ENCODE results near the gene KNG1. TPM values are rescaled to one million over a fixed set of nuclear protein-coding genes. Genes with fewer than 3 reads are reported as not detected.
A peak's percentile ranks its signal among the peaks of the same experiment; 100 is the strongest.

The KNG1 gene
- total RNA-seq, 4 donors from 2014 or later, result not detected

DNA sequence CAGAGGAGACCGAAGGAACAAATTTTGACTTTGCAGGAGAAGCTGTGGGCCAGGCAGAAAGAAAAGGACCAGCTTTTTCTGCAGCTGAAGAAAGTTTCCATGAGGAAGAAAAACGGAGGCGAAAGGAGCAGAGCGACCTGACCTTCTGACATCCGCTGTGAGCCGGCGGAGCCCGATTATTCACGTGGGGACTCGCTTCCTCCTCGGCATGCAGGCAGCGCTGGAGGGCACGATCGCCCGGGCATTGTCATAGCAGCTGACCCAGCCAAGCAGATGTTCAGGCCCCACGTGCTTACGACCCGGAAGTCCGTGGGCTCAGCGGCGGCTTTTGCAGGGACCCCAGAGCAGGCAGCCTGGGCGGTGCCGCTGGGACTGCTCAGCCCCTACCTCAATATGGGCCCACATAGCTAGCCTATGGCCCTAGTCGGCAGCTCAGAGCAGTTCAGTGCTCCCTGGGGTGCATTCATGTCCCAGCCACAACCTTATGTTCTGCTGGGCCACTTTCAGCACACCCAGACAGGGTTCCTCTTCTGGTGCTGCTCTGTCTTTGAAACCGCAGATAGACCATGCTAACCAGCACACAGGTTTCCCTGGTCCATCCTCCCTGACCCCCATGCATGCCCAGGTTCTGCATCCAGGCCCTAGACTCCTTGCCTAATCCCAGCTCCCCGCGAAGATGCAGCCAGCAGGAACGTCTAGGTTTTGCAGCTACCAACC lies 55.7 kb downstream of the KNG1 start:
- 17 to 56% methylated on average over 2 to 13 of the region's 28 CpGs for WGBS, 2 donors (ENCODE audit: low coverage in 1 of 2)

GRCh38 chr3:186775999-186776398 lies 58.8 kb downstream of the KNG1 start:
- no peak overlapping the region for H3K27ac ChIP-seq
- no peak for TF ChIP-seq EP300 (IDR thresholded peaks at IDR 0.05)
- TF ChIP-seq POLR2AphosphoS5 (IDR thresholded peaks at IDR 0.05), result no peak
- TF ChIP-seq POLR2A (IDR thresholded peaks at IDR 0.05), result no peak
- TF ChIP-seq, protein P1, sequence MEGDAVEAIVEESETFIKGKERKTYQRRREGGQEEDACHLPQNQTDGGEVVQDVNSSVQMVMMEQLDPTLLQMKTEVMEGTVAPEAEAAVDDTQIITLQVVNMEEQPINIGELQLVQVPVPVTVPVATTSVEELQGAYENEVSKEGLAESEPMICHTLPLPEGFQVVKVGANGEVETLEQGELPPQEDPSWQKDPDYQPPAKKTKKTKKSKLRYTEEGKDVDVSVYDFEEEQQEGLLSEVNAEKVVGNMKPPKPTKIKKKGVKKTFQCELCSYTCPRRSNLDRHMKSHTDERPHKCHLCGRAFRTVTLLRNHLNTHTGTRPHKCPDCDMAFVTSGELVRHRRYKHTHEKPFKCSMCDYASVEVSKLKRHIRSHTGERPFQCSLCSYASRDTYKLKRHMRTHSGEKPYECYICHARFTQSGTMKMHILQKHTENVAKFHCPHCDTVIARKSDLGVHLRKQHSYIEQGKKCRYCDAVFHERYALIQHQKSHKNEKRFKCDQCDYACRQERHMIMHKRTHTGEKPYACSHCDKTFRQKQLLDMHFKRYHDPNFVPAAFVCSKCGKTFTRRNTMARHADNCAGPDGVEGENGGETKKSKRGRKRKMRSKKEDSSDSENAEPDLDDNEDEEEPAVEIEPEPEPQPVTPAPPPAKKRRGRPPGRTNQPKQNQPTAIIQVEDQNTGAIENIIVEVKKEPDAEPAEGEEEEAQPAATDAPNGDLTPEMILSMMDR (IDR thresholded peaks at IDR 0.05), result no peak
- WGBS, 2 donors (ENCODE audit: low coverage in 1 of 2), result 56% methylated on average over 5 of the region's 8 CpGs; no CpG with 5 or more reads in 1 of the 2 donors

More for the DNA sequence above, 55.7 kb downstream of the KNG1 start:
- peaks cover 0 to 14% (median 4%) of the 10 kb centered on the region in 3 donors for H3K4me1 ChIP-seq
- peaks cover 28% of the 10 kb centered on the region for H3K27me3 ChIP-seq
- H3K27ac ChIP-seq, result peak overlapping the region in 2 of 4 donors; percentile 41 to 56
- ATAC-seq, result peak; percentile 75
- TF ChIP-seq POLR2AphosphoS5 (IDR thresholded peaks at IDR 0.05) (no peak), EP300 (IDR thresholded peaks at IDR 0.05) (no peak), POLR2A (IDR thresholded peaks at IDR 0.05) (no peak)
- TF ChIP-seq, protein P1 (IDR thresholded peaks at IDR 0.05), result no peak
- H3K36me3 ChIP-seq, result no peaks in the 10 kb centered on the region
- no peaks in the 10 kb centered on the region for H3K9me3 ChIP-seq
- peak overlapping the region; percentile 38 to 50 for H3K4me3 ChIP-seq

DNA sequence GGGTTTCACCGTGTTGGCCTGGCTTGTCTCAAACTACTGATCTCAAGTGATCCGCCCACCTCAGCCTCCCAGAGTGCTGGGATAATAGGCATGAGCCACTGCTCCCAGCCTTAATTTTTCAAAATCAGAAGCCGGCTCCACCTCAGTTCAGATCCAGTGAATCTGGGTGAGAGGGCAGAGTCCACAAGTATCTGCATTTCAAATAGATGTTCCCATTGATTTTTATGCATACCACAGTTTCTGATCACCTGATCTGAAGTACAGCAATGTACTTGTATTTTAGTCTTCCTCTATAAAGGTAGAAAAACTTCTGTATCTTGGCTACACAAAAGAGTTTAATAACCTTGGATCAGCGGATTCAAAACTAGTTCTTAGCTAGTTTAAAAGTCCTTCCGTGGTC lies 62.0 kb downstream of the KNG1 start:
- no peak overlapping the region for H3K4me3 ChIP-seq
- H3K27me3 ChIP-seq, result peaks cover 19% of the 10 kb centered on the region
- TF ChIP-seq, protein P1 (IDR thresholded peaks at IDR 0.05), result no peak
- TF ChIP-seq POLR2A (IDR thresholded peaks at IDR 0.05) (no peak), EP300 (IDR thresholded peaks at IDR 0.05) (no peak), POLR2AphosphoS5 (IDR thresholded peaks at IDR 0.05) (no peak)
- WGBS, 2 donors (ENCODE audit: low coverage in 1 of 2), result 93 to 97% methylated on average over 3 to 5 of the region's 5 CpGs
- no peaks in the 10 kb centered on the region for H3K36me3 ChIP-seq
- ATAC-seq, result no peak
- no peak overlapping the region for H3K27ac ChIP-seq
- peaks cover 0 to 7% (median 3%) of the 10 kb centered on the region in 3 donors for H3K4me1 ChIP-seq
- H3K9me3 ChIP-seq, result no peaks in the 10 kb centered on the region

More at GRCh38 chr3:186775999-186776398, 58.8 kb downstream of the KNG1 start:
- no peak for ATAC-seq
- Histone ChIP-seq H3K27me3 (peaks cover 35% of the 10 kb centered on the region), H3K9me3 (no peaks in the 10 kb centered on the region), H3K4me1 (peaks cover 0 to 14% (median 4%) of the 10 kb centered on the region in 3 donors), H3K36me3 (no peaks in the 10 kb centered on the region), H3K4me3 (no peak overlapping the region)

DNA sequence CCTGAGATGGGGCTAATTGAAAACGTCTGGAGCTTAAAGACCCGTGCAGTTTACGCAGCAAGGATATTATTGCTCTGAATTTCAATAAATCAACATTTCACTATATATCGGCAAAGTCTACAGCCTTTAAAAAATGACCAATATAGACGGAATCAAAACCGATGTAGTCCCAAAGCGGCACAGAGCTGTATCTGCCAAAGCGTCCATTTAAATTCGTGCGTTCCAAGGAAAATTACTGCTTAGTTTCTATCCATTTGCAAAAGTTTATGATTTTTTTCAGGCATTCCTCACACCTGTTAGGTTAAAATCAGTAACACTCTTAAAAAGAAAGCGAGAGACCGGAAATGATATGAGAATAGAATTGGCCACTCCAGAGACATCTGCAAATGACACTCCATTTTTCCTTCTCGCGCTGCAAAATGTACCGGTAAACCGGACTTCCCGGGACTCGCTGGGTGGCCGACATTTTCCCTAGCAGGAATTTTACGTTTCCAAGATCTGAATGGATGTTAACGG lies 65.4 kb downstream of the KNG1 start:
- Histone ChIP-seq H3K36me3 (peaks cover 18 to 33% of the 10 kb centered on the region in 2 donors), H3K4me3 (peak overlapping the region; percentile 75 to 83), H3K9me3 (no peaks in the 10 kb centered on the region), H3K27ac (peak overlapping the region; percentile 97 to 99 (median 98)), H3K4me1 (peaks cover 22 to 39% (median 29%) of the 10 kb centered on the region in 3 donors), H3K27me3 (peaks cover 7% of the 10 kb centered on the region)
- peak; percentile 8 for ATAC-seq
- TF ChIP-seq POLR2A (IDR thresholded peaks at IDR 0.05) (no peak), EP300 (IDR thresholded peaks at IDR 0.05) (no peak), POLR2AphosphoS5 (IDR thresholded peaks at IDR 0.05) (no peak)
- TF ChIP-seq, protein P1 (IDR thresholded peaks at IDR 0.05), result no peak
- 2% methylated on average over 17 to 19 of the region's 21 CpGs for WGBS, 2 donors (ENCODE audit: low coverage in 1 of 2)
